ENCODE measurements around the gene ZEB2.

ZEB2 gene

DNA sequence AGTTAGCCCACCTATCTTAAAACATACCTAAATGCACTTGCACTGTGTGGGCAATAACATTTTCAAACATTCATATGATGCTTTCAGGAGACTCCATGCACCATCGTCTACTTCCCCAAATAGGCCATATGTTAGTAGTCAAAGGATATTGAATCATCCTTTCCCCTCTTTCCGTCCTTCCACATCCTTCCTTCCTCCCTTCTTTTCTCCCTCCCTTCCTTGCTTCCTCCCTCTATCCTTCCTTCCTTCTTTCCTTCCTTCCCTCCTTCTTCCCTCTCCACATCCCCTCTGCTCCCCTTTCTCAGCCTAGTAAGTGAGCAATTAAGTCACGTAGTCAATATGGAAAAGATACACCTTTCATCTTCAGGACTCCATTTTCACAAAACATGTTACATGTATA, 73.8 kb downstream of the ZEB2 start:
- no peak overlapping the region for H3K4me3 ChIP-seq (ENCODE audit: control insufficient read depth, low read depth, low read length)
- DNase-seq (ENCODE audit: low read depth), result no peak
- TF ChIP-seq, protein P1, sequence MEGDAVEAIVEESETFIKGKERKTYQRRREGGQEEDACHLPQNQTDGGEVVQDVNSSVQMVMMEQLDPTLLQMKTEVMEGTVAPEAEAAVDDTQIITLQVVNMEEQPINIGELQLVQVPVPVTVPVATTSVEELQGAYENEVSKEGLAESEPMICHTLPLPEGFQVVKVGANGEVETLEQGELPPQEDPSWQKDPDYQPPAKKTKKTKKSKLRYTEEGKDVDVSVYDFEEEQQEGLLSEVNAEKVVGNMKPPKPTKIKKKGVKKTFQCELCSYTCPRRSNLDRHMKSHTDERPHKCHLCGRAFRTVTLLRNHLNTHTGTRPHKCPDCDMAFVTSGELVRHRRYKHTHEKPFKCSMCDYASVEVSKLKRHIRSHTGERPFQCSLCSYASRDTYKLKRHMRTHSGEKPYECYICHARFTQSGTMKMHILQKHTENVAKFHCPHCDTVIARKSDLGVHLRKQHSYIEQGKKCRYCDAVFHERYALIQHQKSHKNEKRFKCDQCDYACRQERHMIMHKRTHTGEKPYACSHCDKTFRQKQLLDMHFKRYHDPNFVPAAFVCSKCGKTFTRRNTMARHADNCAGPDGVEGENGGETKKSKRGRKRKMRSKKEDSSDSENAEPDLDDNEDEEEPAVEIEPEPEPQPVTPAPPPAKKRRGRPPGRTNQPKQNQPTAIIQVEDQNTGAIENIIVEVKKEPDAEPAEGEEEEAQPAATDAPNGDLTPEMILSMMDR (conservative IDR thresholded peaks at IDR 0.05; ENCODE audit: control insufficient read depth, insufficient read depth, low read depth, low read length), result no peak

GRCh38 chr2:144445196-144445595, 74.7 kb downstream of the ZEB2 start:
- no peak overlapping the region for H3K4me3 ChIP-seq (ENCODE audit: control insufficient read depth, low read depth, low read length)
- TF ChIP-seq, protein P1 (conservative IDR thresholded peaks at IDR 0.05; ENCODE audit: control insufficient read depth, insufficient read depth, low read depth, low read length), result no peak

GRCh38 chr2:144443837-144444817, 75.8 kb downstream of the ZEB2 start:
- TF ChIP-seq, protein P1 (conservative IDR thresholded peaks at IDR 0.05; ENCODE audit: control insufficient read depth, insufficient read depth, low read depth, low read length), result no peak
- H3K4me3 ChIP-seq (ENCODE audit: control insufficient read depth, low read depth, low read length), result no peak overlapping the region
- no peak for DNase-seq (ENCODE audit: low read depth)

More at GRCh38 chr2:144445196-144445595, 74.7 kb downstream of the ZEB2 start:
- no peak for DNase-seq (ENCODE audit: low read depth)

DNA sequence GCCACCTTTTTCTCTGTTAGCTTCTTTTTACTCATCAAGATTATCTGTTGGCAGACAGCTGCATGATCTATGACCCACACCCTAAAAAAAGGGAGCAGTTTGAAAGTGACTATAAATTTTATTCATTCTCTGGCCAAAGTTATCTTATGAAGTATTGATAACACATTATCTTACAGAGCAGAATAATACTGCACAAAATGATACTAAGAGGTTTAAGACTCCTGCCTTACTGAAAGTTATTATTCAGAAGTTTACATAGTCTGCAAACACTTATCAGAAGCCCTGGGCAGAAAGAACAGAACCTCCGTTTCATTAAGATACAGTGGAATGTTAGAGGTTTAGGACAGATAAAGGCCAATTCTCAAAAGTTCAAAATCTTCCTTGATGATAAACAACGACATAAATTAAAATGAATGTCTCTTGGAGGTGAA, 78.2 kb downstream of the ZEB2 start:
- TF ChIP-seq, protein P1 (conservative IDR thresholded peaks at IDR 0.05; ENCODE audit: control insufficient read depth, insufficient read depth, low read depth, low read length), result no peak
- no peak overlapping the region for H3K4me3 ChIP-seq (ENCODE audit: control insufficient read depth, low read depth, low read length)
- no peak for DNase-seq (ENCODE audit: low read depth)

GRCh38 chr2:144439993-144440392, 79.9 kb downstream of the ZEB2 start:
- DNase-seq (ENCODE audit: low read depth), result no peak
- H3K4me3 ChIP-seq (ENCODE audit: control insufficient read depth, low read depth, low read length), result no peak overlapping the region

GRCh38 chr2:144438801-144439631, 80.9 kb downstream of the ZEB2 start:
- TF ChIP-seq, protein P1 (conservative IDR thresholded peaks at IDR 0.05; ENCODE audit: control insufficient read depth, insufficient read depth, low read depth, low read length), result no peak
- DNase-seq (ENCODE audit: low read depth), result no peak

More at GRCh38 chr2:144439993-144440392, 79.9 kb downstream of the ZEB2 start:
- TF ChIP-seq, protein P1 (conservative IDR thresholded peaks at IDR 0.05; ENCODE audit: control insufficient read depth, insufficient read depth, low read depth, low read length), result no peak

More at GRCh38 chr2:144438801-144439631, 80.9 kb downstream of the ZEB2 start:
- H3K4me3 ChIP-seq (ENCODE audit: control insufficient read depth, low read depth, low read length), result no peak overlapping the region

Measured in fibroblast of mammary gland (primary cell).